GM19324 (cell line): Measurements from ENCODE around the gene SNX30.

Experiments
- ATAC-seq: cut with Tn5 transposase; IDR thresholded peaks from one replicate; pipeline ENCODE4 v1.9.1; 2021; ENCODE audit warnings: mild to moderate bottlenecking, moderate library complexity; ENCODE audit not compliant: unreplicated experiment, low FRiP score

SNX30 gene

DNA sequence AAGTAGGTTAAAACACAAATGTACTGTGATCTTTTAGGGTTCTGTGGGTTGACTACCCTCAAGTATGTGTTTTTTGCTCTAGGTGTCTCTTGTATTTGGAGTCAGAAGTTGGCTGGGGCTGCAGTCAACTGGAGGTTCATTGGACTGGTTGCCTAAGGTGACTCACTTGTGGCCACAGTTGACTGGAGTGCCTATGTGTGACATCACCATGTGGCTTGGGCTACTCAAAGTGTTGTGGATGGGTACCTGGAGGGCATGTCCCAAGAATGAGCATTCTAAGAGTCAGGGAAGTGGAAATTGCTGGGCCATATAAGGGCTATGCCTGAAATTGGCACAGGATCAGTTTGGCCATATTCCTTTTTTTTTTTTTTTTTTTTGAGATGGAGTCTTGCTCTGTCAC is 27.4 kb downstream of the SNX30 start:
- ATAC-seq: no peak

DNA sequence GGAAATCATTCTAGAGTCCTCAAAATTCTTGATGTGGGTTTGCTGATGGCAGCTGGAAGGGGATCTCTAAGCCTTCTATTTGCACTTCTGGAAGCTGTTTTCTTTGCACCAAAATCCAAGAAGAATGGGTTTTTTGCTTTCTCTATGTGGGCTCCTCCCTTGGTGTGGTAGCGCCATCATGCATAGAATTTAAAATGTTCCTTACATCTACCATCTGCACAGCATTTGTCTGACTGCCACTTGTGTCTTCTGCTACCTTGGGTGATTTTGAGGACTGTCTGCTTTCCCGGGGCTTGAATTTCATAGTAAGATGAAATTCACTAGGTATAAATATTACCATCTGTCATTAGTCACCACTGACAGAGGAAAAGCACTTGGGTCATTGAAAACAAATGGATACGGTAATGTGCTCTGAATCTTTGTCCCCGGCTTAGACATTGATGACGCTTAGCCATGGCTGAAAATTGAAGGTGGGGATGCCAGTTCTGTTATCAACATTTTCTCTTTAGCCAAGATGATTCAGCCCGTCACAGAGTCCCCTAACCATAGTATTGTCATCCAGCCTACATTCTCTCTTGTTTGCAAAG is 30.0 kb downstream of the SNX30 start:
- ATAC-seq: no peak

DNA sequence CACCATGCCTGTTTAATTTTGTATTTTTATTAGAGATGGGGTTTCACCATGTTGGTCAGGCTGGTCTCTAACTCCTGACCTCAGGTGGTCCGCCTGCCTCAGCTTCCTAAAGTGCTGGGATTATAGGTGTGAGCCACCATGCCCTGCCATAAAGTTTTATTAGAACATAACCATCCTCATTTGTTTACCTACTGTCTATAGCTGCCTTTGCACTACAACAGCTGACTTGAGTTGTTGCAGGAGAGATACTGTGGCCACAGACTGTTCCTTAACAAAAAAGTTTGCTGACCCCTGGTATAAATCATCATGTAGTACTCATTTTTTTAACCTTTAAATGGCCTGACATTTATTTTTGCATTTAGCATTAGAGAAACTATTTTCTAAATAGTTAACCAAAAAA is 31.7 kb downstream of the SNX30 start:
- no peak for ATAC-seq

DNA sequence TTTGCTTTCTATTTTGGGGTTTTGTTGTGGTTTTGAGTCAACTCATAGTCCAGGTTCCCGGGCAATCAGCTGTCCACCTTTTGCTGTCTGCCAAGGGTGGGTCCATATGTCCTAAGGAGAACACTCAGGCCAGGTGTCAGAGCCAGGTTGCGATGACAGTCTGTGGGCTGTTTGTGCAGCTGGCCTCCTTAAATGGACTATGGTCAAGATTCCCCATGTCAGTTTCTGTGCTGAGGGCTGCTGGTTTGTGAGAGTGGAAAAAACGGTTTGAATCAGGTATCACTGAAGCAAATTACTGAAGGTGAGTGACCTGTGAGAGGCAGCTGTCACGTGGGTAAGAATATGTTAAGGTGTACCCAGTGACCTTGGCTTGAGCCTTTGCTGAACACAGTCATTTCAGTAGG is 33.0 kb downstream of the SNX30 start:
- no peak for ATAC-seq

DNA sequence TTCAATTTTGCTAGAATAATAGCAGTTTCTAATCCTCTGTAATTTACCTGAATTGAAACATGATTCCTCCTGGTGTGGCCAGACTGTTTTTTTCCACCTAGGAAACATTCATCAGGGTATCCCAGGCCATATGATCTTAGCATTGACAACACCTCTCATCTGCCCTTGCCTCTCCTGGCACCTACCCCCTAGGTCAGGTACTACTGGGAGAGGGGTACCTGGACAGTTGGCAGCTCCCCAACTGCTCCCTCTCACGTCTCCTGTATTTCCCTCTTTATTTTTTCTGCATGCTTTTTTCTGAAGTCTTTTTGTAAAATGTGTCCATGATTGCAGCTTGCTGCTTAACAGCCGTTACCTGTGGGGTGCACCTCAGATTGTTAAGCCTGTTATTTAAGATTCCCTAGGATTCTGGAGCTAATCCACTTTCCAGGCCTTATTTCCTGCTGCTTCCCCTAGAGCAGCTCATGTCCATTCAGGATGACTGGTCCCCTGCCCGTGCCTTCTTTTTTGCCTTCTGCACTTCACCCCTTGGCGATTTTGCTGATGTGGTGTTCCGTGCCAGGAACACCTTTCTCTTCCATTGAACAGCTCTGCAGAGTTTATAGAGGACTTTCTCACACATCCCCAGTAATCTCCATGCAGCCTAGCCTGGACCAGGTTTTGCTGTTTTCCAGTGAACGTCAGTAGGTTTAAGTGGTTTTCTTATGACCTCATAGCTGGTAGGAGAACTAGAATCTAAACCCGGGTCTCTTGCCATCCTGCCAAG is 33.6 kb downstream of the SNX30 start:
- no peak for ATAC-seq

DNA sequence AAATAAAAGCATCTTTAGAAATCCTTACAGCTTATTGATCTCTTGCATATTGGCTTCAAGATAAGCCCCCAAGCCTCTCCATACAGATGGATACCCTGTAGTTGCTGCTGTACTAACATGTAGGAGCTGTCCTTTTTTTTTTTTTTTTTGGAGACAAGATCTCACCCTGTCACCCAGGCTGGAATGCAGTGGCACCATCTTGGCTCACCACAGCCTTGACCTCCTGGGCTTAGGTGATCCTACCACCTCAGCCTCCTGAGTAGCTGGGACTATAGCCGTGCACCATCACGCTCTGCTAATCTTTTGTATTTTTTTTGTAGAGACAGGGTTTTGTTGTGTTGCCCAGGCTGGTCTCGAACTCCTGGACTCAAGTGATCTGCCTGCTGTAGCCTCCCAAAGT is 35.4 kb downstream of the SNX30 start:
- no peak for ATAC-seq

DNA sequence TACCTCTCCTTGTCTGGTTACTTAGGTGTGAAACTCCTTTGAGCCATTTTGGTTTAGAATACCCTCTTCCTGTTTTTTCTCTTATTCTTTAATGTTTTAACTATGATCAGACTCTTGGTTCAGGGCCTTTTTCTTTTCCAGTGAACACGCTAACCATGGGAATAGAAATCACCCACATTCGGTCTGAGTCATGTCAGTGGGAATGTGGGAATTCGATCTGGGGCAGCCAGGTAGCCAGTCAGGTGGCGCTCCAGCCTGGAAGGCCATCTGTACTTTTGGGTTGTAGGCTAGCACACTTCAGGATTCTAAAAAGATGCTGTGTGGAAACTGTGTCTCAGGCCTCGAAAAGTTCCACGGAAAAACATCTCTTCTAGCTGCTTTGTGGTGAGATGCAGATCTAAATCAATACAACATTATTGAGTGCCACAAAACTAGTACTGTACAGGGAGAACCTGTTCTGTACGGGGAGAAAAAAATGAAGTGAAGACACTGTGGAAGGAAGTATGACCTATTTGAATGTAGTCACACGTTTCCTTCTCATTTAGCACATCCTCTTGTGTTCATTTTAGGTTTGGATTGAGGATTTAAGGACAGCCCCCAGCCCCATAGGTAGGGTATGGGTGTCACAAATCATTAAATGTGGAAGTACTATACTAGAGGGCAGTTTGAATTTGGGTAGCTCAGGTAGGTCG is 36.4 kb downstream of the SNX30 start:
- no peak for ATAC-seq

DNA sequence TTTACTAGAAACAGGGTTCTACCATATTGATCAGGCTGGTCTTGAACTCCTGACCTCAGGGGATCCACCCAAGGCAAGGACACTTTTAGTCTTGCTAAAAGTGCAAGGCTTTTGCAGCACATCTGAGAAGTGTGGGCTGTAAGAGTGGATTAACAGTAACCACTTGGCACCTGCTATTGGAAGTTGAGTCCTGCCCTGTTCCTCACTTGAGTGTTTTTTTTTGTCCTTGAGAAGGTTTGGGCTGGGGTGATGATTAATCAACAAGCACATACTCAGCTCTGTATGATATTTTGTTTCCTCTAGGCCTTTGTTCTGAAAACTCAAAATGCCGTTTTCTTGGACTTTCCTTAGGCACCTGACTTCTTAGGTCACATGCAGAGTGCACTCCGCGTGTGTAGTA is 37.4 kb downstream of the SNX30 start:
- ATAC-seq: no peak

DNA sequence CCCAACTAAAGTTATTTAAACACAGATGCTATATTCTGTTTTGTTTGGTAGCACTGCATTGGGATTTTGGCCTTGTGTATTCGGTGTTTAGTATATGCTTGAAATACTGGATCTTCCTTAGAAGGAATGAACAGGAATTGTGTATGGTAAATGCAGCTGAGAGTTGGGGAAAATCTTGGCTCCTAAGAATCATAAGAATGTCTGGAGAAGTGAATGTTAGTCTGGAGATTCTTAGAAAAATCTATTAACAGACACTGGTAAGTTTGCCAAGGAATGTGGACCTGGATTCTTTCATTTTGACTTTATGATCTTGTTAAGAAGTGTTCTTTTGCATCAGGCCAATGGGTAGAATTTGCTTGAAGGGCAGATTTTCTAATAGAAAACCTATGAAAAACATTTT is 38.9 kb downstream of the SNX30 start:
- no peak for ATAC-seq

DNA sequence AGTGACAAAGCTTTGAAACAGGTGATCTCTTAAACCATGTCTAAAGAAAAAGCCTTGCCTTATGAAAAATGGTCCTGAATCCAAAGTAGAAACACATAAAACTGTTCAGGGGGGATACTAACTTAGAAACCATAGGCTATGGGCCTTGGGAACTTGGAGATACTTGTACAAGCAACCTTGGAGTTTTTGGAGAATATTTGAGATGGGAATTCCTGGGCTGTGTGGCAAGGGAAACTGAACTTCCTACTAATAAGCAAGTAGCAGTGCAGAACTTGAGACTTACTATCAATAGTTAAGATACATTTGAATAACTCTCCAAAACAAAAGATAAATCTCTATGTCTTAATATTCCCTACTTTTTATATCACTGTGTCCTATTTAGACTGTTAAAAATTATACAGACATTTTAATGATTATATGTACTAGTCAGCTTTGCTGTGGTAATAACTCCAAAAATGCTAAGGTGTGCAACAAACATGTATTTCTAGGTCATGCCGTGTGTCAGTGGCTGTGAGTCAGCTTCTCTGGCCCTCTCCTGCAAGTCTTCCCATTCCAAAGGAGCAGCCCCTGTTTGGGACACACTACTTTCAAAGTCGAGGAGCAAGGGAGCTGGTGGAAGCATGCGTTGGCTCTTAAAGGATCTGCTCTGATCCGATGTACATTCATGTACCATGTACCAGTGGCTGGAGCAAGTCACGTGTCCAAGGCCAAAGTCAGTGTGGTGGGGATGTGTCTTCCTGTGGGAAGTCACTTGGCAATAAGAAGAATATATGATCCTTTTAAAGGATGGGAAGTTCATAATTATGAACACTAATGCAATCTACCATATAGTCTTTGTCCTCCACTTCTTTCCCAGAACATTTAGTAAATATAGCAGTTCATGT is 39.6 kb downstream of the SNX30 start:
- ATAC-seq: no peak

DNA sequence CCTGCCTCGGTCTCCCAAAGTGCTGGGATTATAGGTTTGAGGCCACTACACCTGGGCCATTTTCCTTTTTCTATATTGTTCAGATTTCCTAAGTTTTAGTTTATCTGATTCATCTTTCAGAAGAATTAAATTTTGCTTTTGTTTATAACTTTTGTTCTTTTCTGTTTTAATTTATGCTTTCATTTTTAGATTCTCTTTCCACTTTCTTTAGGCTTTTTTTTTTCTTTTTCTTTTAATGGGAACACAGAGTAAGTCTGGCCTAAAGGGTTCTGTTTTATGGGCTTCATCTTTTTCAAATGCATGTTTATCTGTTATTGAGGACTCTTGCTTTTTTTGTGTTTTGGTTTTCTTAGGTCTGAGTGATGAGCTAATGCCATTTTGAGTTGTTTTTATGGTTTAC is 42.1 kb downstream of the SNX30 start:
- no peak for ATAC-seq

DNA sequence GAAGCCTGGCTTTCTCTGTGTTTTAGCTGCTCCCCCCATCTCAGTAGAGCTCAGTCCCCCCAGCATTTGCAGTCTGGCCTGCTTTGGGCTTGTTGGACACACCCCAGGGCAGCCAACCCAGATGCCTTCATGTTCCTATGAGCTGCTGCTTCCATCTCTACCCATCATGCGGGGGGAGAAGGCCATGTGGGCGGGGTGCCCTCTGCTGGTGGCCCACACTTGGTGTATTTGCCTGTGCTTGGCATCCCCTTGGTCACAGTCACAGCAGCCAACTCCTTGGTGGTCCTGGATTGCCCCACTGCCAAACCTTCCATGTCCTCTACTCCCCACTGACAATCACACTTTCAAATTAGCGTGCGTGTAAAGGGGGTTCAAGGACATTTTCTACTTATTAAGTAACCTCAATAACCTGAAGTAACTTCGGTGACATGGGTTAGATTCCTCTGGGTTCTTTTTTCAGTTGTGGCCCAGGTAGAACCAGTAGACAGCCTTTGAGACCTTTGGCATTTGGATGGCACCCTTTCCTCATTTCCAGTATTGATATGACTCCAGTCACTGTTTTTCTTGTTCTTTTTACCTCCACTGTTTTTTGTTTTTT is 42.8 kb downstream of the SNX30 start:
- peak; percentile 70 for ATAC-seq

DNA sequence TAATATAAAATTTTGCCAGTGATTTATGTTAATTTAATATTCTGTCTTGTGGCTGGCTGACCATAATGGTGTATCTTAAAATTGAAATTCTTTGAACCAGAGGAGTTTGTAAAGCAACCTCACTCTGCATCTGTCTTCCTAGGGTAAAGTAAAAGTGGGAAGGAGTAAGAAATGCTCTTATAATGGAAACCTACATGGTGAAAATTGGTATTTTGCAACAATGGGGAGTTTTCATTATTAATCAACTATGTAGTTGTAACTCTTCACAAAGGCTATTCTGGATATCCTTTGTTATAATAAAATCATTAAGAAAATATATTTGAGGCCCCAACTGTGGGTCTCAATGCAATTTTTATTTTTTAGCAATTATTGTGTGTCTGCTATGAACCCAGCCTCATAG is 44.2 kb downstream of the SNX30 start:
- ATAC-seq: no peak

DNA sequence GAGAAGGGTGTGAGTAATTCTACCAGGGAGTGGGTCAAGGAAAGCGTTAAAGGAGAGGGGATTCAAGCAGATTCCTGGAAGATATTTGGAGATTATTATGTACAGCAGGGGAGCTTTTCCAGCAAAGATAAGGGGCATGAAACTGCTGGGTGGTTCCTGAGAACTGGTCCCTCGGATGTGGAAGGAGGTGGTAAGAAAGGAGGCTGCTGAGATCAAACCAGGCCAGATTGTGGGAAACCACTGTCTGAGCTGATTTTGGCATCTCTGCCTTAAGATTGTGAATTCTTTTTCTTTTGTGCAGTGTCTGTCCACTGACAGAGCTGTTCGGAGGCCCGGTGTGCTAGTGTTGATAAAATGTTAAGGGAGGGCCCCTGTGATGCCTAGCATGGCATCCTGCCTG is 45.4 kb downstream of the SNX30 start:
- no peak for ATAC-seq

DNA sequence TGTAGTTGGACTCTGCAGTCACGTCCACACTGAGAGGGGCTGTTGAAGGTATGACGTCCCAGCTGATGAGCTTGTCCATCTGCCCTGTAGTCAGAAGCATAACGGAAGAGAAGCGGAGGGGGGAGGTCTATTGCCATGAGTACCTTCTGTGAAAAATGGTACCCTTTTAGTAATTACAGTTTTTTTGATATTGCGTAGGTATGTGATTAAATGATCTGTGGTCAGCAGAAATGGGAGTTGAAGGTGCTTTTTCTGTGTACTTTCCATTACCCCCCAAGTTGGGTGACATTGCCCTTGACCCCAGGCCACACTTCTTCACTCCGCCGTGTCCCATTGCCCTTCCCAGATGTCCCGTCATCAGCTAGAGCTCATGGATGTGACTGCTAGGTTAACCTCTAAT is 45.9 kb downstream of the SNX30 start:
- ATAC-seq: no peak

DNA sequence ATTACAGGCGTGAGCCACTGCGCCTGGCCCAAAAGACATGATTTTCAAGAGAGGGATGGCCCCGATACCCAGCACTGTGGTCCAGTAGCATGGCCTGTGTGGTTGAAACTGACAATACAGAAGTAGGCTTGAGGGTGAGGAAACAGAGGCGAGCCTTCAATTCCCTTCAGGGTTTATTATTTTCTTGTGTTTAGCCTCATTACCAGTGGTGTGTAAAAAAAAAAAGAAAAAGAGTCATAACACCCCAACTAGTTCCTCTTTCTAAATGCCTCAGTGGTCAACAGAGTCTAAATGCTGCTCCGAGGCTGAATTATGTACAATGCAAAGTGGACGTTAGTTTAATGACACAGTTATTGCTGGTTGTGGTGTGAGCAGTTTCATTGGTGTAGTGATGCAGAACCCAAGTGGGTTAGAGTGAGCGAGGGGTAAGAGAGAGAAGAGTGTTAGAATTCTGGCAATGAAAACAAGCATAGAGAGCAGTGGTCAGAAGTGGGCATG is 58.8 kb downstream of the SNX30 start:
- ATAC-seq: peak; percentile 98

DNA sequence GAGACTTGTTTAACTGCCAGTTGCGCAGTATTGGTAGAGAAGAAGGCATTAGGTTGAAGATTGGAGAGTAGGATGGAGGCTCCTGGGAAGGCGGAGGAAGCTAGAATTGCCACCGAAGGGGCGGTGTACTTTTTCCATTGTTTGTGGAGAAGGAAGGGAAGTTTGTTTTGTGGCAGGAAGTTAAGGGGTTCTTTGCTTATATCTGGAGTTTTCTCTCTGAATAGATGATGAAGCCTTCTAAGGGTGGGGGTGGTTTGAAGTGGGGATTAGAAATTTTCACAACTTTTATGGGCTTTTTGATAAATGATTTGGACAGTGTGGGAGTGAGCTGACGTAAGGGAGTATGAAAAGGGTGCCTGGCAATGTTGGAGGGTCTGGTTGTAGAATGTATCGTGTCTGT is 59.3 kb downstream of the SNX30 start:
- no peak for ATAC-seq

DNA sequence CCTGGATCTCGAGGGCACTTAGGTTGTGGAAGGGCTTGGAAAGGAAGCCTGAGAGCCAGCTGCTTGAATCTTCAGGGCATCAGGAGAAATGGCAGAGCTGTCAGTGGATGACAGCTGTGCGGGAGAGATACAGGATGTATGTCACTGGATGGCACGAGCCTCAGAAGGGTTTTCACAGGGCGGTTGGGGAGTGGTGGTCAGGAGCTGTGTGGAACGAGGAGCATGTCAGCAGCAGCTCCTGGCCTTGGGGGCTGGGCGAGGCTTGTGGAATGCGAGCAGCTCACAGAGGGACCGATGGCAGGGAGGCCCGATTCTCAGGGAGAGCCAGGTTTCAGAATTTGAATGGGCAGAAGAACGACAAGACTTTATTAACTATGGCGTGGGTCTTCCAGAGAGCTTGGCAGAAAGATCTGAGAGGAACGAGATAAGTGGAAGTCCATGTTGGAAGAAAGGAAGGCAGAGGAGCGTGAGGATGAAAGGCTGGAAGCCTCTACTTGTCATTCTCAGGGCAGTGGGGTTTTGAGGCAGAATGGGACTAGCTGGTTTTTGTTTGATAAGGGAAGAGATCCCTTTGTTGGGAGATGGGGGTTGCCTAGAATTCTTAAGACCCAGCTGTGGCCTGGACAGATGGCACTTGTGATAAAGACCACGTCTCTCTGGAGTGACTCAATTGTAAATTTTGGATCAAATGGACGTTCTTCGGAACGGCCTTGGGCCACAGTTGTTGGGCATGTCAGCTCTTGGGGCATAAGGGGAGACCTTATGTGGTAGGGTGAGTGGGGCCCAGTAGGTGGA is 60.3 kb downstream of the SNX30 start:
- no peak for ATAC-seq

DNA sequence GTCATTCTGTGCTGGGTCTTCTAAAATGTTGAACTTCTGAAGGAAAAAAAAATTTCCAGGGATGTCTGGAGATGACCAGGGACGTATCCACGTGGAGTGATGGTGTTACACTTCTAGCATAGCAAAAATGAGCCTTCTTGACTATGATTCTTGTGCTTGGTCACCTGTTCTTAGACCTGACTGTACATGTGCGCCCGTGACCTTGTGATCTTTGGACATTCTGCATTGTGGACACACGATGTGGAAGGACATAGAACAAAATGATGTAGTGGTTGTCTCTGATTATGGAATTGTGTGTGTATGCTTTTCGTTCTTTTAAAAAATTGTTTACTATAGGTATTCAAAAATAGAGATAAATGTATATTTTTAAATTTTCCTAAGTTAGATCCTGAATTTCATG is 61.0 kb downstream of the SNX30 start:
- ATAC-seq: no peak

DNA sequence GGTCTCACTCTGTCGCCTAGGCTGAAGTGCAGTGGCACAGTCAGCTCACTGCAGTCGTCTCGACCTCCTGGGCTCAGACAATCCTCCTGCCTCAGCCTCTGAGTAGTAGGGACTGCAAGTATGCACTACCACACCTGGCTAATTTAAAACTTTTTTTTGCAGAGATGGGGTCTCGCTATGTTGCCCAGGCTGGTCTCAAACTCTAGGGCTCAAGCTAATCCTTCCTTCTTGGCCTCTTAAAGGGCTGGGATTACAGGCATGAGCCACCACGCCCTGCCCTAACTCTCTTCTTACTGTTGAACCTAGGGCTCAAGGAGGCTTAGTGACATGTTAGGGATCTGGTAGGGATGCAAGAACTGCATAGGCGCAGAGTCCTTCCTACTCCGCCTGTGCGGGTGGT is 65.3 kb downstream of the SNX30 start:
- no peak for ATAC-seq
